ENCODE results near the gene LMF1. TPM values are rescaled to one million over a fixed set of nuclear protein-coding genes. Genes with fewer than 3 reads are reported as not detected.

The LMF1 gene
- total and polyA plus RNA-seq, 3 donors from 2014 or later: 12.5 to 83.4 (median 66.6) TPM

GRCh38 chr16:981695-982144 is 10.9 kb upstream of the LMF1 start, which contains the start of gene SOX8:
Gene SOX8 (plus strand): TSS chr16:981770. CDS start chr16:981923, 153 bp downstream.
- Histone ChIP-seq H3K4me1 (peaks cover 9% of the 10 kb centered on the region), H3K36me3 (ENCODE audit: low read depth, missing control alignments) (no peaks in the 10 kb centered on the region), H3K4me3 (peak within 1 kb of the TSS; percentile 46 to 51), H3K27me3 (no peaks in the 10 kb centered on the region), H3K27ac (peak within 1 kb of the TSS in 1 of 2 donors; percentile 30), H3K9me3 (no peaks in the 10 kb centered on the region)
- DNase-seq: no peak
- intact Hi-C loops (cut with DNase I; ENCODE audit: low total_unique reads): no loop called here
- 0% methylated on average over 25 of the region's 80 CpGs; no CpG with 5 or more reads in 1 of the 2 donors for WGBS, 2 donors
- no peak for TF ChIP-seq POLR2A (IDR thresholded peaks at IDR 0.05)
- TF ChIP-seq, protein P1, sequence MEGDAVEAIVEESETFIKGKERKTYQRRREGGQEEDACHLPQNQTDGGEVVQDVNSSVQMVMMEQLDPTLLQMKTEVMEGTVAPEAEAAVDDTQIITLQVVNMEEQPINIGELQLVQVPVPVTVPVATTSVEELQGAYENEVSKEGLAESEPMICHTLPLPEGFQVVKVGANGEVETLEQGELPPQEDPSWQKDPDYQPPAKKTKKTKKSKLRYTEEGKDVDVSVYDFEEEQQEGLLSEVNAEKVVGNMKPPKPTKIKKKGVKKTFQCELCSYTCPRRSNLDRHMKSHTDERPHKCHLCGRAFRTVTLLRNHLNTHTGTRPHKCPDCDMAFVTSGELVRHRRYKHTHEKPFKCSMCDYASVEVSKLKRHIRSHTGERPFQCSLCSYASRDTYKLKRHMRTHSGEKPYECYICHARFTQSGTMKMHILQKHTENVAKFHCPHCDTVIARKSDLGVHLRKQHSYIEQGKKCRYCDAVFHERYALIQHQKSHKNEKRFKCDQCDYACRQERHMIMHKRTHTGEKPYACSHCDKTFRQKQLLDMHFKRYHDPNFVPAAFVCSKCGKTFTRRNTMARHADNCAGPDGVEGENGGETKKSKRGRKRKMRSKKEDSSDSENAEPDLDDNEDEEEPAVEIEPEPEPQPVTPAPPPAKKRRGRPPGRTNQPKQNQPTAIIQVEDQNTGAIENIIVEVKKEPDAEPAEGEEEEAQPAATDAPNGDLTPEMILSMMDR (IDR thresholded peaks at IDR 0.05): no peak

DNA sequence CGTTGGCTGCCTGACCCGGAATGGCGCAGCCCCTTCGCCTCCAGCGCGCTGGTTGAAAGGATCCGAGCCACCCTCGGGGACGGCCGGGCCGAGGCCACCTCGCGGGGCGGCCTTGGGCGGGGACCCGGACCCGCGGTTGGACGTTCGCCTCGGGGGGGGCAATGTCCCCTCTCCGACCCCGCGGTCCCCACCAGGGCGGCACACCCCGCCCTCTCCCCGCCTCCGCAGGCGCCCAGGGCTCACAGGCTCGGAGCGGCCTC is 9.7 kb upstream of the LMF1 start:
- Histone ChIP-seq H3K4me3 (peak overlapping the region; percentile 46 to 51), H3K4me1 (peaks cover 17% of the 10 kb centered on the region), H3K27ac (peak overlapping the region in 1 of 2 donors; percentile 30), H3K27me3 (no peaks in the 10 kb centered on the region), H3K9me3 (no peaks in the 10 kb centered on the region), H3K36me3 (ENCODE audit: low read depth, missing control alignments) (no peaks in the 10 kb centered on the region)
- DNase-seq: no peak
- TF ChIP-seq, protein P1 (IDR thresholded peaks at IDR 0.05): no peak
- no peak for TF ChIP-seq POLR2A (IDR thresholded peaks at IDR 0.05)
- intact Hi-C loops (cut with DNase I; ENCODE audit: low total_unique reads): no loop called here
- WGBS, 2 donors: 0% methylated on average over 11 of the region's 31 CpGs; no CpG with 5 or more reads in 1 of the 2 donors

- WGBS, 2 donors: 40 to 63% methylated on average over 20 to 46 of the region's 63 CpGs
- Histone ChIP-seq H3K4me3 (peak overlapping the region; percentile 46 to 51), H3K9me3 (no peaks in the 10 kb centered on the region), H3K27ac (peak overlapping the region in 1 of 2 donors; percentile 30), H3K4me1 (peaks cover 17% of the 10 kb centered on the region), H3K27me3 (no peaks in the 10 kb centered on the region), H3K36me3 (ENCODE audit: low read depth, missing control alignments) (no peaks in the 10 kb centered on the region)
- DNase-seq: no peak
- TF ChIP-seq, protein P1 (IDR thresholded peaks at IDR 0.05): no peak
- TF ChIP-seq POLR2A (IDR thresholded peaks at IDR 0.05): no peak
- intact Hi-C loops (cut with DNase I; ENCODE audit: low total_unique reads): no loop called here
Observed at GRCh38 chr16:979859-980594, 9.2 kb upstream of the LMF1 start.

DNA sequence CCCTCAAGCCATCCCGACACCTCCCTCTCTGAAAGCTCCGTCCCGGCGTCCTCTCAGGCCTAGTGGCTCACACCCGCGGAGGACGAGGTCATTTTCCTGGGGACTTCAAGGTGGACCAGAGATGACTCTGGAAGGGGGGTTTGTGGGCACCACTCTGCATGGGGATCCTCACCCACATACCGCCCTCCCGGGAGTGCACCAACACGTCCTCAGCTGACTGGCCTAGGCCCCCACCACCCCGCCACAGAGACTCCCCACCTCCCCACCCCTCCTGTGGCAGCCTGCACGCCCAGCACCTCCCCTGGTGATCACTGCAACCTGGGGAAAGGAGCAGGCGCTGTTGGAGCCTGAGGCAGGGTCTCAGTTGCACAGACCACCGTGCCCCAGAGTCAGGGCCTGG is 8.4 kb upstream of the LMF1 start:
- TF ChIP-seq POLR2A (IDR thresholded peaks at IDR 0.05): no peak
- TF ChIP-seq, protein P1 (IDR thresholded peaks at IDR 0.05): no peak
- intact Hi-C loops (cut with DNase I; ENCODE audit: low total_unique reads): no loop called here
- Histone ChIP-seq H3K27ac (no peak overlapping the region), H3K9me3 (no peaks in the 10 kb centered on the region), H3K36me3 (ENCODE audit: low read depth, missing control alignments) (no peaks in the 10 kb centered on the region), H3K4me3 (no peak overlapping the region), H3K4me1 (peaks cover 17% of the 10 kb centered on the region), H3K27me3 (no peaks in the 10 kb centered on the region)
- WGBS, 2 donors: 92 to 94% methylated on average over 7 to 14 of the region's 14 CpGs
- DNase-seq: no peak

DNA sequence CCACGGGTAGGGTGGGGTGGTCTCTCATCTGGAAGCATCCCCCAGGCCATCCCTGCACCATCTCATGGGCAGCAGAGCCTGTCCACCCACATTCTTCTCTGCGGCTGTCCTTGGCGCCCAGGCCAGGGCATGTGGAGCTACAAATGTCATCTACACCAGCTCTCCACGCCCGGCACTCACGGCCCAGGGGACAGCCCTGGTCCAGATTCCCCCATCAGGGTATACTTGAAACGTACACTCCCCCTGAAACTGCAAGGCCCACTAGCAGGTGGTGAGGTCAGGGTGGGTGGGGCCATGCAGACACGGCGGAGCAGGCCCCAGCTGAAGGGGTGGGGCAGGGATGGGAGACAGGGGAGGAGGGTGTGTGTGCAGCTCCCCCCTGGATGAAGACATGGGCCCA is 7.6 kb upstream of the LMF1 start:
- intact Hi-C loops (cut with DNase I; ENCODE audit: low total_unique reads): no loop called here
- no peak for TF ChIP-seq POLR2A (IDR thresholded peaks at IDR 0.05)
- TF ChIP-seq, protein P1 (IDR thresholded peaks at IDR 0.05): no peak
- H3K27me3 ChIP-seq: no peaks in the 10 kb centered on the region
- DNase-seq: no peak
- H3K9me3 ChIP-seq: no peaks in the 10 kb centered on the region
- no peaks in the 10 kb centered on the region for H3K36me3 ChIP-seq (ENCODE audit: low read depth, missing control alignments)
- no peak overlapping the region for H3K27ac ChIP-seq
- H3K4me3 ChIP-seq: no peak overlapping the region
- peaks cover 17% of the 10 kb centered on the region for H3K4me1 ChIP-seq
- 63 to 78% methylated on average over 6 to 9 of the region's 9 CpGs for WGBS, 2 donors
